Right lobe of liver (tissue), 4 donors: Measurements from ENCODE around the gene AMBRA1.

Experiments used
- CTCF ChIP-seq, 4 donors: fragments of 200-600 bp in 3 of 4; fragments of 450-650 bp in 1 of 4; IDR thresholded peaks; one replicate each; pipeline versions ENCODE4 v1.5.1 to v1.8.0; 2016 to 2022; ENCODE audit warnings: antibody characterized with exemption in 4 of 4, mild to moderate bottlenecking in 2 of 4
- POLR2A ChIP-seq: fragments of 450-650 bp; IDR thresholded peaks from one replicate; pipeline ENCODE4 v1.6.1; 2017; ENCODE audit warnings: antibody characterized with exemption, mild to moderate bottlenecking
- donor health status: DM: no; HTN: no; CAD: no.
- donor health status: DM: no; HTN: no; CAD: no.
- donor health status: DM: no; HTN: yes; CAD: no.

- TF ChIP-seq CTCF (IDR thresholded peaks at IDR 0.05): no peak
- TF ChIP-seq POLR2A: no peak
Measured at GRCh38 chr11:46631676-46632075, 37.9 kb upstream of the AMBRA1 start.
